Progenitor cell of endocrine pancreas (in vitro differentiated cells): ENCODE measurements around the gene RCAN1. TPM values are rescaled to one million over a fixed set of nuclear protein-coding genes. Genes with fewer than 3 reads are reported as not detected.
A peak's percentile ranks its signal among the peaks of the same experiment; 100 is the strongest.

Experiments used
- DNase-seq: peaks from one replicate; pipeline ENCODE4 v3.0.0; 2021; ENCODE audit warnings: low spot score; ENCODE audit not compliant: unreplicated experiment
- H3K27ac Mint-ChIP-seq: 2 replicates; pipeline ENCODE4 v1.8.0; 2021; ENCODE audit warnings: mild to moderate bottlenecking, moderate library complexity, mixed read lengths
- H3K27me3 Mint-ChIP-seq: 2 replicates; pipeline ENCODE4 v1.8.0; 2021; ENCODE audit warnings: mixed read lengths
- H3K36me3 Mint-ChIP-seq: 2 replicates; pipeline ENCODE4 v1.8.0; 2022; ENCODE audit warnings: mixed read lengths; ENCODE audit not compliant: insufficient read depth
- H3K4me1 Mint-ChIP-seq: 2 replicates; pipeline ENCODE4 v1.8.0; 2021; ENCODE audit warnings: low read depth, mixed read lengths
- H3K4me3 Mint-ChIP-seq: 2 replicates; pipeline ENCODE4 v1.8.0; 2021; ENCODE audit warnings: low read depth, mild to moderate bottlenecking, moderate library complexity, mixed read lengths
- H3K9me3 Mint-ChIP-seq: 2 replicates; pipeline ENCODE4 v1.8.0; 2021; ENCODE audit warnings: low read depth, mixed read lengths
- CTCF ChIP-seq: fragments of 200-600 bp; sonication (generic); IDR thresholded peaks from one replicate; pipeline ENCODE4 v1.5.0; 2021; ENCODE audit warnings: antibody characterized with exemption, mild to moderate bottlenecking; ENCODE audit not compliant: unreplicated experiment
- total RNA-seq: library from RNA; stranded (reverse); gene quantifications from 2 replicates; pipeline ENCODE4 v1.2.1, GENCODE V29; 2021

The RCAN1 gene
- total RNA-seq, 1 donor from 2014 or later, result 11.6 TPM

GRCh38 chr21:34545079-34545884 lies 69.6 kb downstream of the RCAN1 start:
- no peak overlapping the region for H3K4me3 Mint-ChIP-seq
- peaks cover 4% of the 10 kb centered on the region for H3K9me3 Mint-ChIP-seq
- DNase-seq, result no peak
- TF ChIP-seq CTCF, result no peak
- H3K27ac Mint-ChIP-seq, result peak overlapping the region; percentile 92
- H3K36me3 Mint-ChIP-seq, result peaks cover 2% of the 10 kb centered on the region
- H3K4me1 Mint-ChIP-seq, result peaks cover 10% of the 10 kb centered on the region
- no peaks in the 10 kb centered on the region for H3K27me3 Mint-ChIP-seq

GRCh38 chr21:34544032-34544496 lies 70.8 kb downstream of the RCAN1 start:
- no peaks in the 10 kb centered on the region for H3K27me3 Mint-ChIP-seq
- H3K4me1 Mint-ChIP-seq, result peaks cover 10% of the 10 kb centered on the region
- no peak overlapping the region for H3K27ac Mint-ChIP-seq
- peaks cover 4% of the 10 kb centered on the region for H3K9me3 Mint-ChIP-seq
- H3K36me3 Mint-ChIP-seq, result peaks cover 2% of the 10 kb centered on the region
- TF ChIP-seq CTCF, result peak; percentile 69
- no peak overlapping the region for H3K4me3 Mint-ChIP-seq
- peak; percentile 47 for DNase-seq

GRCh38 chr21:34543017-34543416 lies 71.9 kb downstream of the RCAN1 start:
- Mint-ChIP-seq H3K27ac (no peak overlapping the region), H3K27me3 (no peaks in the 10 kb centered on the region), H3K9me3 (peaks cover 4% of the 10 kb centered on the region), H3K36me3 (peaks cover 2% of the 10 kb centered on the region), H3K4me3 (no peak overlapping the region), H3K4me1 (peaks cover 10% of the 10 kb centered on the region)
- no peak for TF ChIP-seq CTCF
- DNase-seq, result no peak

GRCh38 chr21:34540206-34540605 lies 74.7 kb downstream of the RCAN1 start:
- peaks cover 8% of the 10 kb centered on the region for H3K4me1 Mint-ChIP-seq
- H3K36me3 Mint-ChIP-seq, result peaks cover 2% of the 10 kb centered on the region
- H3K9me3 Mint-ChIP-seq, result peaks cover 4% of the 10 kb centered on the region
- no peak overlapping the region for H3K27ac Mint-ChIP-seq
- H3K27me3 Mint-ChIP-seq, result no peaks in the 10 kb centered on the region
- DNase-seq, result no peak
- no peak overlapping the region for H3K4me3 Mint-ChIP-seq
- no peak for TF ChIP-seq CTCF

GRCh38 chr21:34537838-34538237 lies 77.1 kb downstream of the RCAN1 start:
- Mint-ChIP-seq H3K27ac (no peak overlapping the region), H3K36me3 (no peaks in the 10 kb centered on the region), H3K4me1 (peaks cover 5% of the 10 kb centered on the region), H3K9me3 (no peaks in the 10 kb centered on the region), H3K27me3 (no peaks in the 10 kb centered on the region), H3K4me3 (no peak overlapping the region)
- no peak for TF ChIP-seq CTCF
- DNase-seq, result no peak
